Measurements from ENCODE around the gene GARNL3. TPM values are rescaled to one million over a fixed set of nuclear protein-coding genes. Genes with fewer than 3 reads are reported as not detected.

The GARNL3 gene
- total and polyA plus RNA-seq, 2 experiments from 2014 or later: 9.5 to 10.5 TPM

DNA sequence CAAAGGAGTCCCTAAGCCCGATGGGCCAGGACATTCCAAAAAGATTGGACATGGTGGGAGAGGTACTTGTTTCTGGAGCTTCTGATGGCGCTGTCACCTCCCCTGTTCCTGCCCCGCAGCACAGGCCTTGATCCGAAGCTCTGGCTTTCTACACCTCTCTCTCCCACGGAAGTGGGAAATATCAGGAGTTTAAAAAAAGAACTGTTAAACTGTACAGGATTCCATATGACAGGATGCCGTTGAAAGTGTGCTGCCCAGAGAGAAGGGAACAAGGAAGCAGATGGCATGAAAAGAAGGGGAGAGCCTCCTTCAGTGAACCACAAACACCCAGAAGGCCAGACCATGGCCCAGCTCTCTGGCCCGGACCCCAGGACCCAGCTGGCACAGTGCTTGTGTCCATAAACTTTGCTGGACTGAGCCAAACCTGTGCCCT is 105.6 kb downstream of the GARNL3 start:
- H3K27ac ChIP-seq: peak overlapping the region; percentile 78
- no peak overlapping the region for H2AFZ ChIP-seq
- no peaks in the 10 kb centered on the region for H4K20me1 ChIP-seq (ENCODE audit: insufficient read depth, poor library complexity, severe bottlenecking)
- H3K4me1 ChIP-seq (ENCODE audit: insufficient read depth): no peaks in the 10 kb centered on the region
- no peaks in the 10 kb centered on the region for H3K9me3 ChIP-seq (ENCODE audit: low read depth)
- no peaks in the 10 kb centered on the region for H3K27me3 ChIP-seq
- H3K79me2 ChIP-seq: no peaks in the 10 kb centered on the region
- TF ChIP-seq CTCF (IDR thresholded peaks at IDR 0.05; ENCODE audit: poor library complexity) (no peak), EZH2phosphoT487 (IDR thresholded peaks at IDR 0.05; ENCODE audit: low read depth, severe bottlenecking, unreplicated experiment) (no peak), EZH2 (IDR thresholded peaks at IDR 0.05; ENCODE audit: borderline replicate concordance) (no peak)
- H3K9me2 ChIP-seq (replicated peaks; ENCODE audit: insufficient read depth): no peaks in the 10 kb centered on the region
- DNase-seq (ENCODE audit: low spot score): no peak
- 58% methylated on average over 7 of the region's 7 CpGs for WGBS (ENCODE audit: low lambda C conversion rate, missing lambda C conversion rate)
- H3K4me2 ChIP-seq: no peak overlapping the region
- H3K4me3 ChIP-seq: no peak overlapping the region
- H3K36me3 ChIP-seq (replicated peaks; ENCODE audit: insufficient read depth, low read depth): no peaks in the 10 kb centered on the region

DNA sequence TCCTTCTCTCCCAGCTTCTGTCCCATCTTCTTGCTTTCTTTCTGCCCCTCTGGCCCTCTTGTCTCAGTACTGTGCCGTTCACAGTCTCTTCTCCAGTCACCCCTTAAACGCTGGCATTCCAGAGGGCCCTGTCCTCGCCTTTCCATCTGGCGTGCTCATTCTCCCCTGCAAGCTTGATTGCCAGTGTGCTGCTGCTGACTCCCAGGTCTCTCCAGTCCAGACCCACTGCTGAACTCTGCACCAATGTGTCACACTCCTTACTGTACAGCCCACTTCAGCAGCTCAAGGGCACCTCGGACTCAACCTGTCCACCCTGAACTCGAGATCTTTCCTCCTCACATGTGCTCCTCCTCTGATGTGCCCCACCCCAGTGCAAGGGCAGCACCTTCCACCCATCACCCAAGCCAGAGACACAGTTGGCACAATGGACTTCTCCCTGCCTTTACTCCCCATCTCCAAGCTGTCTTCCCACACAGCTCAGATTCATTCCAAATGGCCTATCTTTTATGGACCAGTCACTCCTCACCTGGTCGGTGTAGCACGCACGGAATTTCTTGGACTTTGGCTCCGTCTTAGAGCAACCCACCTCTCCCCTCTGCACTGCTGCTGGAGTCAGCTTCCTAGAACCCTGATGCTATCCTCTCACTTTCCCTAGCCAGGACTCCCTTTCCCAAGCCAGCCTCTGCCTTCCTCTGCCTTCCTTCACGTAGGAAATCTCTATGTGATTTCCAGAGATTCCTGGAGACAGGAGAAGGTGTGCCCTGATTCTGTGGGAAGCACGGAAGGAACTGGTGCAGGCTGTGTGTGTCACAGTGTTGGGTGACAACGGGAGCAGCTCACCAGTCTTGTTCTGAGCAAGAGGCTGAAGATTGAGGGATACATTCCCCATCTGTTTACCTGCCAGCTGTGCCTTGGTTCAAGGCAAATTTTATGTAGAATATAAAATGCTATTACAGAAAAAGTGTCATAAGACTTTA is 106.4 kb downstream of the GARNL3 start:
- Histone ChIP-seq H3K4me1 (ENCODE audit: insufficient read depth) (no peaks in the 10 kb centered on the region), H3K4me3 (no peak overlapping the region), H3K4me2 (peak overlapping the region; percentile 26), H3K79me2 (no peaks in the 10 kb centered on the region), H2AFZ (no peak overlapping the region), H3K9me3 (ENCODE audit: low read depth) (no peaks in the 10 kb centered on the region), H3K9me2 (replicated peaks; ENCODE audit: insufficient read depth) (no peaks in the 10 kb centered on the region), H3K36me3 (replicated peaks; ENCODE audit: insufficient read depth, low read depth) (no peaks in the 10 kb centered on the region), H3K27me3 (no peaks in the 10 kb centered on the region), H4K20me1 (ENCODE audit: insufficient read depth, poor library complexity, severe bottlenecking) (no peaks in the 10 kb centered on the region), H3K27ac (peak overlapping the region; percentile 78)
- peak; percentile 50 for DNase-seq (ENCODE audit: low spot score)
- 81% methylated on average over 13 of the region's 13 CpGs for WGBS (ENCODE audit: low lambda C conversion rate, missing lambda C conversion rate)
- TF ChIP-seq EZH2 (IDR thresholded peaks at IDR 0.05; ENCODE audit: borderline replicate concordance): no peak
- TF ChIP-seq CTCF (IDR thresholded peaks at IDR 0.05; ENCODE audit: poor library complexity): no peak
- no peak for TF ChIP-seq EZH2phosphoT487 (IDR thresholded peaks at IDR 0.05; ENCODE audit: low read depth, severe bottlenecking, unreplicated experiment)

- 98% methylated on average over 3 of the region's 3 CpGs for WGBS (ENCODE audit: low lambda C conversion rate, missing lambda C conversion rate)
- Histone ChIP-seq H3K36me3 (replicated peaks; ENCODE audit: insufficient read depth, low read depth) (no peaks in the 10 kb centered on the region), H3K4me1 (ENCODE audit: insufficient read depth) (no peaks in the 10 kb centered on the region), H2AFZ (no peak overlapping the region), H3K4me3 (no peak overlapping the region), H3K27ac (no peak overlapping the region), H3K27me3 (no peaks in the 10 kb centered on the region), H3K9me2 (replicated peaks; ENCODE audit: insufficient read depth) (no peaks in the 10 kb centered on the region), H3K9me3 (ENCODE audit: low read depth) (no peaks in the 10 kb centered on the region), H4K20me1 (ENCODE audit: insufficient read depth, poor library complexity, severe bottlenecking) (no peaks in the 10 kb centered on the region), H3K79me2 (no peaks in the 10 kb centered on the region), H3K4me2 (no peak overlapping the region)
- TF ChIP-seq CTCF (IDR thresholded peaks at IDR 0.05; ENCODE audit: poor library complexity) (no peak), EZH2phosphoT487 (IDR thresholded peaks at IDR 0.05; ENCODE audit: low read depth, severe bottlenecking, unreplicated experiment) (no peak), EZH2 (IDR thresholded peaks at IDR 0.05; ENCODE audit: borderline replicate concordance) (no peak)
- no peak for DNase-seq (ENCODE audit: low spot score)
These were observed 115.9 kb downstream of the GARNL3 start for GRCh38 chr9:127380479-127380878.

All from hepatocyte (in vitro differentiated cells).